HG03064 (cell line): Measurements from ENCODE around the gene PPM1F.
"Not testable (repeated sequence)": the region's sequence is repeated elsewhere in the genome, so short reads cannot be mapped to it uniquely, and the experiment has no call there.

Experiments used
- ATAC-seq: cut with Tn5 transposase; IDR thresholded peaks from one replicate; pipeline ENCODE4 v1.9.1; 2021; ENCODE audit warnings: low read depth; ENCODE audit not compliant: unreplicated experiment

The PPM1F gene

DNA sequence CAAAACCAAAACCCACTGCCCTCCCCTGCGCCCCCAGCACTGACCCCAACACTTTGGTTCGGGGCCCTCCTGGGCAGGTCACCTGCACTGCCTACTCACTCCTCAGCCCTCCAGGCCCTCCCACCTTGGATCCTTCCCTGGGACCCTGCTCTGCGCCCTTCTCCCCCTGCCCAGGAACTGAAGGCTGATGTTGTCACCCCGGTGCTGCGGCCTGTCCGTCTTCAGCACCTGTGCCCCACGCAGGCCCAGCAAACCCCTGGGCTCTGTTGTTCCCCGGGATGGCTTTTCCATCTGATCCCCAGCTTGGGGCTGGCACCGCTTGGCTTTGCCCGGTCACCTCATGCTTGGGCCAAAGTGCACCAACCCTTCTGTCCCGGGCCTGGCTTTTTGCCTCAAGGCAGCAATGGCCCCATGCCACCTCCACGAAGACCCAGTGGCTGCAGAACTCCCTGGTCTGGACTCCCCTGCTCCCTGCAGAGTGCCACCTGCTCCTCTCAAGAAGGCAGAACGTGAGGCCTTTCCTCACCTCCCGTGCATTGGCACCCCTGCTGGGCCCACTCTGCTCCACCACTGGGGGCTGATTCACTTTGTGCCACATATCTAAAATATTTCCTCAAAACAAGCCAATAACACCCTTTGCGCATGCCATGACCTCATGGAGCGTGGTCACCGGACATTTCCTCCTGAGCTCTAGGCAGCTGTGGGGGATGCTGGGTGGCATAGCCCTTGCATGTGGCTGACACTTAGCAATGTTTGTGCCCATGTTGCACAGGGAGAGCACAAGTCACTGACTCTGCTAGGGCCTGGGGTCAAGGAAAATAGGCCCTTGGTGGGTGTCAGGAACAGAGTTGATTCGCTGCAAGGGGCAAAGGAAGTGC is 8.8 kb downstream of the PPM1F start:
- no peak for ATAC-seq

DNA sequence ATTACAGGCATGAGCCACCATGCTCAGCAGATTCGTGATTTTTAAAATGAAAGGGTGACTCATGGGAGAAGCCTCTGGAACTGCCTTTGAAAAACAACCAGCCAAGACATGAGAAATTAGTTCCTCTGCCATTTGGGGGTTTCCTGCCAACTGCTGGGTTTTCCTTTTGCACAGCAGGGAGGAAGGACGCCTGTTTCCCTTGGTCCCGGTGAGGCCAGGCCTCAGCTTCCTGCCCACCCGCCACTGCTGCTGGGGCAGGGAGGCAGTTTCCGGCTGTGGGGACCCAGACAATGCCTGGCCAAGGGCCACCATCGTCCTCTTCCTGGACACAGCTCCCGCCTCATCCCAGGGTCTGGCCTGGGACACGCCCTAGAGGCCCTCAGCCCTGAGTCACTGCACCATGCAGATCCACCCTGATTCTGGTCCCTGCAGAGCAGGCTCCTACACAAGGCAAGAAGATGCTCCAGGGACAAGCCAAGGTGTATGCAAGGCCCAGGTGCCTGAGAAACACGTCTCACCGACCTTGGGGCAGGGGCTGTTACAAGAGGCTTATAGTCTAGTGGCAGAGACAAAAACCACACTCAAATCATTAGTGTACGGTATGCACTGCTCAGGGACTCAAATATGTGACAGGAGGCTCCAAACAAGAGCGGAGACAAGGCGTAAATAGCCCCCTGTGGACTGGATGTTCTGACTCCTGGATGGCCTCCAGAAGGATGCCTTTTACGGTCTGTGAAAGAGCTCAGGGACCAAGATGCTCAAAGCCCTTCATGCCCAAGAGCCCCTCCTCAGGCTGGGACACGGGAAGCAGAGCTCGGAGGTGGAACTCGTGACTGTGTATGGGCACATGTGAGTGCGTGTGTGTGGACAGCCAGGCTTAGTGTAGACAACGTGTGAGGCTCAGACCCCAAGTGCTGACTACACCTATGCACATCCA is 10.0 kb downstream of the PPM1F start:
- no peak for ATAC-seq

DNA sequence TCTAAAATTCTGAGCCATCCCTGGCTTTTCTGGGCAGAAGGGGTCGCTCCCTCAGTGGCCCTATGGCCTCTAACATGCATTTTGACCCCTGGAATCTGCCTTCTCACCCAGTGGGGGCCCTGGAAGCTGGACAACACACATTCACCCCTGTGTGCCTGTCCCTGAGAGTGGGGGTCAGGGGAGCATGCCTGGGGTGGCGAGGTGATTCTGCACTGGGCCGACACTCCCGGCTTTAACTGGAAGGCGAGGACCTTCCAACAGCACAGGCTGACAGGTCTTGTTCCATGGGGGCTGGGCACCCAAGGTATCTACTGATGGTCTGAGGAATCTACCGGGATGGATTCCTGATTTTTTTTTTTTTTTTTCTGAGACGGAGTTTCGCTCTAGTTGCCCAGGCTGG is 10.7 kb downstream of the PPM1F start:
- no peak for ATAC-seq

DNA sequence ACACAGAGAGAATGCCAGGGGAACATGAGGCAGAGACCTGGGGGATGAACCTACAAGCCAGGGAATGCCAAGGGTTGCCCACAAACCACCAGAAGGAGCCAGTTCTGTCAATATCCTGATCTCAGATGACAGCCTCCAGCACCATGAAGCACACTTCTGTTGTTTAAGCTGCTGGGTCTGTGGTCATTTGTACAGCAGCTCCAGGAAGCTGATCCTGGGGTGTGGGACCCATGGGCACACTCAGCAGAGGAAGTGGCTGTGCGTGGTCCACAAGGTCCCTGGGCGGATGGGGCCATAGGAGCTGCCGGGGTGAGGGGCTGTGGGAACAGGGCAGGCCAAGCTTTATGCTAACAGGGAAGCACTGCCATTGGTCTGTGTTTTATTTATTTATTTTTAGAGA is 12.1 kb downstream of the PPM1F start:
- ATAC-seq, result no peak

DNA sequence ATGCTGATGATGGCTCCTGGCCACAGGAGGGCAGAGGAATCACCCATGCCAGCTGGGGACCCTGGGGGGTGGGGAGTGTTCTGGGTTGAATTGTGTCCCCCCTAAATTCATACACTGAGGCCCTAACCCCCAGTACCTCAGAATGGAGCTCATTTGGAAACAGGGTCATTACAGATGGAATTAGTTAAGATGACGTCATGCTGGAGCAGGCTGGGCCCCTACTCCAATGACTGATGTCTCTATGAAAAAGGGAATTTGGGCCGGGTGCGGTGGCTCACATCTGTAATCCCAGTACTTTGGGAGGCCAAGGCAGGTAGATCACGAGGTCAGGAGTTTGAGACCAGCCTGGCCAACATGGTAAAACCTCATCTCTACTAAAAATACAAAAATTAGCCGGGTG is 12.7 kb downstream of the PPM1F start:
- not testable (repeated sequence) for ATAC-seq

DNA sequence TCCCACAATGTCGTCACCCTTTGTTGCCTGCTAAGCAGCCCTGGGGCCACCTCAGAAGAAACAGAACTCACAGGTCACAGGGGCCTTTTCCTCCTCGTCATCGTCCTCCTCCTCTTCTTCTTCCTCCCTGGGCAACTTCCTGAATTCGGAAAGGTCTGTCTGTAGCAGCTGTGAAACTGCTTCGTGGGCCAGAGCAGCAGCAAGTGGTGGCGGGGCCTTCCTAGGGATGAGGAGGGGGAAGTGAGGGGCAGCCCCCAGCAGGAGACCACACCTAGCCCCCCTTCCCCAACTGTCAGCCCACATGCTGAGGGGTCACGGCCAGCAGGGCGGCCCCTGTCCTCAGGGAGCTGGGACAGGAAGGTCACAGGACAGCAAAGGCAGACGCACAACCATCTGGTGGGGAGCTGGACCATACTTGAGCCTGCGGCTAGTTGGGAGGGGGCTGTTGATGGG is 13.2 kb downstream of the PPM1F start:
- no peak for ATAC-seq

DNA sequence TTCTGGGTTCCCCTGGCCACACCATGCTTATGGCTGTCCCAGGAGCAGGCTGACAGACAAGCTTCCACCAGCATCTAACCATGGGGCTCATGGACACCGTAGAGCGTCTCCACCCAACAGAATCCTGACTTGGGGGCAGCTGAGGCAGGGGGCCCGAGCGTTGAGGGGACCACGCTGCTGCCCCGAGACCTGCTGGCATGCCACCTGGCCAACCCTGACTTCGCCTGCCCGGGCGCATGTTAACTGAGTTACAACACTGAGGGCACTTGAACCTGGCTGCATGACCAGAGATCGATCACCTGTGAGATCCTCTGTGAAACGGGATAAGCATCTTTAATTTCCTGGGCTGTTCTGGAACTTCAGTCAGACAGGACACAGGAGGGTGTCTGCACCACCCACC is 13.7 kb downstream of the PPM1F start:
- ATAC-seq, result no peak

DNA sequence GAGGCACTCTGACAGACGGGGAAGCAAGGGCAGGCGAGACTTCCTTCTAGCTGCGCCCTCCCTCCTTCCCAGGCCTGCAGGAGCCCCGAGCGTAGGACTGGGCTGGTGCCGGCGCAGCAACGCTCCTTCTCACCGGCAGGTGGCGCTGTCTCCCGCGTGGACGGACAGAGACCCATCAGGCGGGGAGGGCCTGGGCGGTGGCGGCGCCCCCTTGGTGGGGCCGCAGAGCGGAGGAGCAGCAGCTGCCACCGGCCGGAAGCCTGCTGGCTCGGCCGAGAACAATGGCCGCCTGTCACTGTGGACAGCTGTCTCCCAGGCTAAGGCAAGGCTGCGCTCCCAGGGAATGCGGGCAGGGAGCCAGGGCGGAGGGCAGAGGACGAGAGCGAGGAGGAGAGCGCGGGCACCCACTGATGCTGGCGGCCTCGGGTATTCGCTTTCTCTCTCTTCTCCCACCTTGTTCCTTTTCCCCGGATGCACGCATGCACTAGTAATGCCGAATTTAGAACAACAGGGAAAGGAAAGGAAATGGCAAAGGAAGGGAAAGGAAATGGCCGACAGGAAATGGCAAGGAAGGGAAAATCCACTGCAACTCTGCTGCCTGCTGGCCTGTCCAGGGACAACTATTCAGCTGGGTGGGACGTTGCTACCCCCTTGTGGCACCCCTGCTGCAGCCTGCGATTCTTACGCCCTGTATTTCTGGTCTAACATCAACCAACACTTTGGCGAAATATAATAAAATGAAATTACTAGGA is 14.4 kb downstream of the PPM1F start:
- ATAC-seq, result no peak

DNA sequence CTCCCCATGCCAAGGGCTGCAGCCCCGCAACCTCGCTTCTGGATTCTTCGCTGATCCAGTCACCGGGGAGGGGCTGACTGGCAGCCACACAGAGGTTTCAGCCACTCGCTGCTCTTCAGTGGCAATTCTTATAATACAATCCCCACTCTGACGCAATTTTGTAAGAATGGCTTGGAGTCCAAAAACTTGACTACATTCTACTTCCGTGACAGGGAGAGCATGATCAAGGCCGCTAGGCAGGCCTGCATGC is 14.9 kb downstream of the PPM1F start:
- ATAC-seq, result no peak

DNA sequence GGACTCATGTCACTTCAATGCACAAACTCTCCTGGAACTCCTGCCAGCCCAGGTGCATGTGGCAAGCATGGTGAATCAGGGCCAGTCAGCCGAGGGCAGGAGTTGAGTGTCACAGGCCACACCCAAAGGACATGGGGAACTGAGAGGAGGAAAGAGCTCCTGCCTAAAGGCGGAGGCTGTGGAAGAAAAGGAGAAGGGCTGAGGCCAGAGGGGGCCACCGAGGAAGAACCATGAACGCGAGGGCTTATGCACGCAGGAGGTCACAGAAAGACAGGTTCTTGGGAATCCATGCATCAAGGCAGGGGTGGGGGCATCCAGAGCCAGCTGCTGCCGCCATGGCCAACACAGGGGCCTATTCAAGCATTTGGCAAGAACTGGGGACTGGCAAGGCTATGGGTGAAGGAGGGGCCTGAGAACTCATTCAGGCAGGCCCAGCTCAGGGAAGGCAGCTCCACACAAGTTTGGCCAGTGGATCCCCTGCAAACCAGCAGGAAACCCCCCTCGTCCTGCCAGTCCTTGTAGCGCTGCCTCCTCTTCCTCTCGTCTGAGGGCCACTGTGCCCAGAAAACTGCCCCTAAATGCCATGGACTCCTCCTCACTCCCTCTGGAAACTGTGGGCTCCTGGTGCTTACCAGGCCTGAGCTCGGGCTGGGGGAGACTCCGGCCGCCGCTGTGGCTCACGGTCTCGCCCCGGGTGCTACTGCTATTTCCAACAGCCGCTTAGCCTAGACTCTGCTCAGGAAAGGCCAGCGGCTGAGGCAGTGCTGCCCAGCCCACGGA is 15.4 kb downstream of the PPM1F start:
- no peak for ATAC-seq

DNA sequence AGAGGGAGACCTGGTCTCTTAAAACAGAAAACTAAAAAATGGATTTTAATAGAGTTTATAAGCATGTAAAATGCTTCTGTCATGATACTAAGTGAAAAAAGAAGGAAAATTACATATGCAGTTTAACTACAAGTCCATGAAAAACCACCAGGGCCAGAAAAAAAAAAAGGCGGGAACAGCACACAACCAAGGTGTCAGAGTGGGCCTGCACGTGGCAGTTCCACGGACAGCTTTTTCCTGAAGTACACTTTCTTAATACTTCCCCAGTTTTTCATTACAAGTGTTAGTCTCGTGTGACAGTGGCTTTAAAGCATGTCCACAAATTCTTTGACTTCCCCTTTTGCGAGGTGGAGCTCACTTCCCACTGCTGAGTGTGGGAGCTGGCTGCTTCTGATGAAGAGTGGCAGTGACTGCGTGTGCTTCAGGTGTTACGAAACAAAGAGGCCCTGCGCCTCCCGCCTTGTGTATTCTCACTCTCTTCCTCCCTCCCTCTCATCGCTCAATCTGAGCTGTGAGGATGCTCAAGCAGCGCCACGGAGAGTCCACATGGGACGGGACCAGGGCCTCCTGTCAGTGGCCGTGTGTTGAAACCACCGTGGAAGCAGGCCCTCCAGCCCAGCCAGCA is 16.4 kb downstream of the PPM1F start:
- no peak for ATAC-seq

DNA sequence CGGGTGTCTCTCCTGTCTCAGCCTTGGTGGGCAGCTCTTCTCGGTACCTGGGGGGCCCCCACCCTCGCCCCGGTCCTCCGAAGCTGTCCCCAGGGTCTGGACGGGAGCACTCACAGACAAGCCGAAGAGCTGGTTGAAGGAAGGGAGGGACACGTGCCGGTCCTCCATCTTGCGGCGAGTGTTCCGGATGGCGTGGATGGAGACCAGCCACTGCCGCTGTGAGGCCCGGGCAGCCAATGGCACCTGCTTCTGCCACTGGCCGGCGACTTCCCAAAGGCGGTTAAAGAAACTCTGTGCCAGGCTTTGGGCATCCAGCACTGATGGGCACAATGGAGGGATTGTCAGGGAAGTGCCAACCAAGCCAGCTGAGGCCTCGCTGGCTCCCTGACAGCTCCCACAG is 18.7 kb downstream of the PPM1F start:
- ATAC-seq, result no peak

DNA sequence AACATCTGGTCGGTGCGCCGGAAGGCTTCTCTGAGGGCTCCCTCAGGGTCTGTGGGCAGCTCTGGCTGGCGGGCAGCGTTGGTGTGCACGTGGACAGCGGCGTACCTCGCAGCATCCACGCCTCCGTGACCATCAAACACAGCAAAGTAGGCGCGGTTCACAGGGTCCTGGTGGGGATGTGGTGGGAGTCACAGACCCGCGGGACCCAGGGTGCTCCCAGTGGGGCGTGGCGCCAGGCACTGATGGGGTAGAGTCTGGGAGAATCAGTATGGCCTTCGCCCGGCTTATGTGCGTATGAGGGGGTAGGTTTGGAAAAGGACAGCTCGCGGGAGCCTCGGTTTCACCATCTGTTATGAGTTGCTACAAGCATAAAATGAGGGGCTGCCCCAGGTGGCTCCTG is 19.2 kb downstream of the PPM1F start:
- ATAC-seq, result no peak

DNA sequence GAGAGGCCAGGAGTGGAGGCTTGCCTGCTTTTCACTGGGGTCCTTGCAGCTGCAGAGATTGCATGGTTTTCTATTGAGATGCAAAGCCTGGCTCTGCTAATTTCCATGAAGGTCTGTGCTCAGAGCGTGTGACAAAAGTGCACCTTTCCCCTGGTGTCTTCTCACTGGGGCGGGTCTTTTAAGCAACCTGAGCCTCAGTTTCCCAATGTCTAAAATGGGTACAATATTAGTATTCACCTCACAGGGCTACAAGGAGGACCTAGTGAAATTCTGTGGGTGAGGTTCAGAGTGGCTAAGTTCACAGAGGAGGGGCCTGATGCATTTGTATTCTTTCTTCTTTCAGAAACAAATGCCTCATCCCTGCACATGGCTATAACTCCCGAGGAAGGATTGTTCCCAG is 20.3 kb downstream of the PPM1F start:
- ATAC-seq, result no peak

DNA sequence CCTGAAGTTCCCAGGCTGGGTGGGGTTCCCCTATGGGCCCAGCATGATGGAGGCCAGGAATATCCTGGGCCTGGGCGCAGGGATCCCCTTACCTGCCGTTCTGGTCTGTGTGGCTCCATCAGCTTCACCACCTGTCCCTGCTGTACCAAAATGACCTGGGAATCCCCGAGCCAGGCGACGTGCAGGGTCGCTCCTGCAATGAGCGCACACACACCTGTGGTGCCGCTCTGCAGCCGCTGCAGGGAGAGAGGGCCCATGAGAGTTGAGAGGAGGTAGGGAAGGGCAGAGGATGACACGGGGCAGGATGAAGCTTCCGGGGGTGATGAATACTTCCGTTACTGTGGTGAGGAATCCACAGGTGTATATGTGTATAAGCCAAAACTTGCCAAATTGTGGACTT is 21.6 kb downstream of the PPM1F start:
- ATAC-seq, result no peak

DNA sequence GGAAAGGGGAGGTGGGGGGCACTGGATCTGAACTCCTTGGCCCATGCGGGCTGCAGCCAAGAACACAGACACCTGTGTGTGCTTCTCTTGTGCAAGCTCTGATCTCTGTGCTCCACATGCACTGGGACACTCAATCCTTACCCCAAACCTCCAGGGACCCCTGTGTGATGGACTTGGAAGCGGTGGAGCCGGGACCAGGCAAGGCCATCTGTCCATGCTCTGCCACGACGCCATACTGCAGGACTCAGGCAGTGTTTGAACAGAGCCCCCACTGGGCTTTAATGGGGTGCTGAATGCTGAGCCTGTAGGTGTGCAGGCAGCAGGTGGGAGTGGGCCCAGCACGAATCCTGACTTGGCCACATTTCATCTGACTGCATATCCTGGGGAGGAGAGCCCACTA is 23.4 kb downstream of the PPM1F start:
- ATAC-seq, result no peak

DNA sequence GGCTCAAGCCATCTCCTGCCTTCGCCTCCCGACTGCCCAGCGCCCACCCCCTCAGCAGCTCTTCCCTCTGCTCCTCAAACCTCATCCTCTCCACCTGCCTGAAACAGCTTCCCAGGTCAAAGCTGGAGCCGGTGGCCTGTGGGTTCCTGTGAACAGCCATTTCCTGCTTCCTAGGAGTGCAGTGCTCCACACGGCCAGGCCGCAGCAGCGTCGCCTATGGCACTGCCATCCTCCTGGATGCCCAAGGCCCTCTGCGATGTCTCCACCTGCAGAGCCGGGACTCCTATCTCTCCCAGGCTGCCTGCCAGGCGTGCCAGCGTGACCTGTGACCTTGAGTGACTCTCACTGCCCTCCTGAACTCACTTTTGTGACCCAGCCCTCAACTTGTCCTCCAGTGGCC is 24.6 kb downstream of the PPM1F start:
- no peak for ATAC-seq

DNA sequence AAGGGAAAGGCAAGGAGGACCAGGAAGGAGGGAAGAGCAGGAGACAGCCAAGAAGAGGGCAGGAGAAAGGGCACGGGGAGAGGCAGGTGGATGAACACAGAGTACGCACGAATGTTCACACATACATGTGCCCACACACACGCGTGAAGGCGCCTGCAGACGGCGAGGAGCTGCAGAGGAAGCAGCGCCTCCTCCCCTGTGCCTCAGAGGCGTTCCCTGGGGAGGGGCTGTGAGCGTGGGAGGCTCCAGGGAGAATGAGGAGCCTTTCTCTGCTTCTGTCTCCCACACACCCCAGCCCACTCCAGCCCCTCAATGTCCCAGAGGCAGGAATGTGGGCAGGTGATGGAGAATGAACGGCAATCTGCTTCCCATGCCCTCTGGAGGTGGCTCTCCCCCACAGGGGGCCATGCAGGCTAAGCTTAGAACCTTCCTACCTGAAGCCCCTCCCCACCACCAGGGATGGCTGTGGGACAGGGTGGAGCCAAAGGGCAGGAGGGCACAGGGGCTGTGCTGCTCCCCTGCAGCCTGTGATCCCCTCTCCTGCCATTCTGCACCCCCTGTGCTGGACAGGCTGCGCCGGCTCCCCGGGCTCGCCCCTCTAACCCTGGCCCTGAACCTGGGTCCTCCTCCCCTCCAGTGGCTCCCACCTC is 25.3 kb downstream of the PPM1F start:
- no peak for ATAC-seq

DNA sequence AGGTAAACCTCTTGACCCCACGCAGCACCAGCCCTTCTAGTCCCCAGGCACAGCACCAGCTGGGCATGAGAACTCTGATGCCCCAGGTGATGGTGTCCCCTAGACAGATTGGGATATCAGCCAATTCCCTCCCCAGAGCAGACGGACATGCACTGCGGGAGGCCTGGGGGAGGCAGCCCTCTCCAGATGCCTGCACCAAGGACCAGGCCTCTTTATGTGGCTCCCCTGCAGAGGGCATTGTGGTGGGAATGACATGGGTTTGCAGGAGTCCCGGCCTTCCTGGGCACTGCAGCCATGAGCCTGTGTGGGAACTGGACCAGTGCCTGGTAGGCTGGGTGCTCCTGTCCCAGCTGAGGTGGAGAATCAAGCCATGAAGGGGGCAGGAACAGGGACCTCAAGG is 25.9 kb downstream of the PPM1F start:
- ATAC-seq, result no peak
